NCI-H1105 treated with DMSO at 0.1 percent for 48 hours (cell line): ENCODE results near the gene E2F6.
A peak's percentile ranks its signal among the peaks of the same experiment; 100 is the strongest.

ENCODE experiments used
- DNase-seq: peaks from one replicate; lab custom pipeline; 2025; lab: John Stamatoyannopoulos, UW

The E2F6 gene

GRCh38 chr2:11458753-11459152 is 7.2 kb downstream of the E2F6 start:
- no peak for DNase-seq

GRCh38 chr2:11457935-11458334 is 8.0 kb downstream of the E2F6 start:
- DNase-seq, result no peak

GRCh38 chr2:11456251-11456650 is 9.7 kb downstream of the E2F6 start:
- DNase-seq, result no peak

- DNase-seq, result no peak
Measured at GRCh38 chr2:11454824-11455223, 11.1 kb downstream of the E2F6 start.

GRCh38 chr2:11450791-11451190 is 15.2 kb downstream of the E2F6 start:
- DNase-seq, result no peak

GRCh38 chr2:11446733-11447248 is 19.2 kb downstream of the E2F6 start:
- peak; percentile 21 for DNase-seq

- DNase-seq, result no peak
Measured at GRCh38 chr2:11444737-11445136, 21.2 kb downstream of the E2F6 start.

GRCh38 chr2:11438555-11439080 is 27.3 kb downstream of the E2F6 start:
- DNase-seq, result no peak

- DNase-seq, result no peak
Measured at GRCh38 chr2:11437602-11438001, 28.4 kb downstream of the E2F6 start.

GRCh38 chr2:11435036-11435435 is 30.9 kb downstream of the E2F6 start:
- DNase-seq, result no peak

GRCh38 chr2:11434443-11434842 is 31.5 kb downstream of the E2F6 start:
- no peak for DNase-seq

- DNase-seq, result no peak
Measured at GRCh38 chr2:11433822-11434221, 32.1 kb downstream of the E2F6 start.

- DNase-seq, result no peak
Measured at GRCh38 chr2:11430729-11431128, 35.2 kb downstream of the E2F6 start.

- DNase-seq, result no peak
Measured at GRCh38 chr2:11427224-11427623, 38.7 kb downstream of the E2F6 start.

- no peak for DNase-seq
Measured at GRCh38 chr2:11422901-11423435, 43.0 kb downstream of the E2F6 start.

- no peak for DNase-seq
Measured at GRCh38 chr2:11422491-11422865, 43.5 kb downstream of the E2F6 start.

GRCh38 chr2:11421863-11422490 is 44.0 kb downstream of the E2F6 start:
- no peak for DNase-seq

- no peak for DNase-seq
Measured at GRCh38 chr2:11420671-11421070, 45.3 kb downstream of the E2F6 start.

GRCh38 chr2:11420190-11420589 is 45.8 kb downstream of the E2F6 start:
- no peak for DNase-seq

GRCh38 chr2:11419781-11420180 is 46.2 kb downstream of the E2F6 start:
- DNase-seq, result no peak

GRCh38 chr2:11417946-11418585 is 47.9 kb downstream of the E2F6 start:
- no peak for DNase-seq

- DNase-seq, result no peak
Measured at GRCh38 chr2:11416931-11417330, 49.0 kb downstream of the E2F6 start.

GRCh38 chr2:11416186-11416585 is 49.8 kb downstream of the E2F6 start:
- DNase-seq, result no peak
